Measurements from ENCODE around the gene S100A9. TPM values are rescaled to one million over a fixed set of nuclear protein-coding genes. Genes with fewer than 3 reads are reported as not detected.

Gene S100A9
- total RNA-seq, 1 donor from 2014 or later: 88.6 TPM

DNA sequence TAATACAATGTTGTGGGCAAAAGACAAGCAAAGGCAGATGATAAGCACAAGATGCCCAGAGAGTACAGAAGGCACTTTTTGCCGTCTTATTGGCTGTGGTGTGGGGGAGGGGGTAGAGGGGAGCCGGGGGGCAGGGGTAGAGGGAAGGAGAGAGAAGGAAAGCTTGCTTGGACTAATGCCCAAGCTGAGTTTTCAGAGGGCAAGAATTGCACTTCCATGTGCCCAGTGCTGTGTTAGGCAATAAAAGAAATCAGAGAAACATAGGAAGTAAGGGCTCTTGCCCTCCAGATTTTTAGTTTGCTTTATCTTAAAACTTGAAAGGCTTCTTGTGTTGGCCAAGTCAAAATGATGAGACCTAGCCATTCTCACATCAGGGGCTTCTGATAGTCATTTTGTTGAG lies 9.4 kb downstream of the S100A9 start:
- TF ChIP-seq, protein P1, sequence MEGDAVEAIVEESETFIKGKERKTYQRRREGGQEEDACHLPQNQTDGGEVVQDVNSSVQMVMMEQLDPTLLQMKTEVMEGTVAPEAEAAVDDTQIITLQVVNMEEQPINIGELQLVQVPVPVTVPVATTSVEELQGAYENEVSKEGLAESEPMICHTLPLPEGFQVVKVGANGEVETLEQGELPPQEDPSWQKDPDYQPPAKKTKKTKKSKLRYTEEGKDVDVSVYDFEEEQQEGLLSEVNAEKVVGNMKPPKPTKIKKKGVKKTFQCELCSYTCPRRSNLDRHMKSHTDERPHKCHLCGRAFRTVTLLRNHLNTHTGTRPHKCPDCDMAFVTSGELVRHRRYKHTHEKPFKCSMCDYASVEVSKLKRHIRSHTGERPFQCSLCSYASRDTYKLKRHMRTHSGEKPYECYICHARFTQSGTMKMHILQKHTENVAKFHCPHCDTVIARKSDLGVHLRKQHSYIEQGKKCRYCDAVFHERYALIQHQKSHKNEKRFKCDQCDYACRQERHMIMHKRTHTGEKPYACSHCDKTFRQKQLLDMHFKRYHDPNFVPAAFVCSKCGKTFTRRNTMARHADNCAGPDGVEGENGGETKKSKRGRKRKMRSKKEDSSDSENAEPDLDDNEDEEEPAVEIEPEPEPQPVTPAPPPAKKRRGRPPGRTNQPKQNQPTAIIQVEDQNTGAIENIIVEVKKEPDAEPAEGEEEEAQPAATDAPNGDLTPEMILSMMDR (conservative IDR thresholded peaks at IDR 0.05; ENCODE audit: low read depth, low read length): no peak
- DNase-seq (ENCODE audit: low read depth): no peak
- no peak overlapping the region for H3K4me3 ChIP-seq (ENCODE audit: low read depth, low read length)

DNA sequence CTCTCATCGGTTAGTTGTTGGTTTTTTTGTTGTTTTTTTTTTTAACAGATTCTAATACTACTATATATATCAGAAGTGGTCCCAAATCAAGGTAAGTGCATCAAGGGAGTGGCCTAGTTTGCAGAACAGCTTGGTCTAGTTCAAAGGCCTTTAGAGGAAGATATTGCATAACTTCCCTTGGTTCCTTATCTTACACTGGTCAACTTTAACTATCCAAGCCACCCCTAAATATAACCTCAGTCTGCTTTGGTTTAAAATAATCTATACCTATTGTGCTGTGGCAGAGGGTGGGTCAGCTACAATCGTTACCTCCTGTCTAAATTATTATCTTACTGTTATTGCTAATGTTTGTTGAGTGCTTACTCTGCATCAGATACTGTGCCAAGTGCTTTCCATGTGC lies 10.8 kb downstream of the S100A9 start:
- DNase-seq (ENCODE audit: low read depth): no peak
- TF ChIP-seq, protein P1 (conservative IDR thresholded peaks at IDR 0.05; ENCODE audit: low read depth, low read length): no peak
- H3K4me3 ChIP-seq (ENCODE audit: low read depth, low read length): no peak overlapping the region

DNA sequence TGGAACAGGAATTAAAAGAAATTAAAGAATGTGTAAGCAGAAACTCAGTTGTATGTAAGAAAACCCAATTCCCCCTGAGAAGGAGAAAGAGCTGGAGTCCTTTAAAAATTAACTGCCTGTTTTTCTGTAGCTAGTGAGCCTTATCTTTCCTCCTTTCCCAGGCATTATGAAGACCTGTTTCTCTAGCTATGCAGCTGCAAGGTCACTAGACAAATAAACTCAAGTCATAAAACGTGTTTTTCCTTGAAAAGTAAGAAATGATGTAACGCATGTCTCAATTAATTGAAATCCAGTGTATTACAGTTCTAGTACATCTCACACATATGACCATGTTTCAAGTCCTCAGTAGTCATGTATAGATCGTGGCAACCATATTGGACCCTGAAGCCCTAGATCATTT lies 12.5 kb downstream of the S100A9 start:
- DNase-seq (ENCODE audit: low read depth): no peak
- no peak overlapping the region for H3K4me3 ChIP-seq (ENCODE audit: low read depth, low read length)
- TF ChIP-seq, protein P1 (conservative IDR thresholded peaks at IDR 0.05; ENCODE audit: low read depth, low read length): no peak

DNA sequence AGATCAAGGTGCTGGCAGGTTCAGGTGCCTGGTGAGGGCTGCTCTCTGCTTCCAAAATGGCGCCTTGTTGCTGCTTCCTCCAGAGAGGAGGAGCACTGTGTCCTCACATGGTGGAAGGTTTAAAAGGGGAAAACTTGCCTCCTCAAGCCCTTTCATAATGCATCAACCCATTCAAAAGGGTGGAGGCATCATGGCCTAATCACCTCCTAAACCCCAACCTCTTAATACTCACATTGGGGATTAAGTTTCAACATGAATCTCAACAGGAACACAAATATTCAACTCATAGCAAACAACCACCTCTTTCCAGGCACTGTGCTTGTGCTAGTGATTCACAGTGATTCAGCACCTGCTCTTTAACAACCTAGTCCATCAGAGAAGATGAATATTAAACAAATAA lies 13.6 kb downstream of the S100A9 start:
- TF ChIP-seq, protein P1 (conservative IDR thresholded peaks at IDR 0.05; ENCODE audit: low read depth, low read length): no peak
- no peak for DNase-seq (ENCODE audit: low read depth)
- H3K4me3 ChIP-seq (ENCODE audit: low read depth, low read length): no peak overlapping the region

DNA sequence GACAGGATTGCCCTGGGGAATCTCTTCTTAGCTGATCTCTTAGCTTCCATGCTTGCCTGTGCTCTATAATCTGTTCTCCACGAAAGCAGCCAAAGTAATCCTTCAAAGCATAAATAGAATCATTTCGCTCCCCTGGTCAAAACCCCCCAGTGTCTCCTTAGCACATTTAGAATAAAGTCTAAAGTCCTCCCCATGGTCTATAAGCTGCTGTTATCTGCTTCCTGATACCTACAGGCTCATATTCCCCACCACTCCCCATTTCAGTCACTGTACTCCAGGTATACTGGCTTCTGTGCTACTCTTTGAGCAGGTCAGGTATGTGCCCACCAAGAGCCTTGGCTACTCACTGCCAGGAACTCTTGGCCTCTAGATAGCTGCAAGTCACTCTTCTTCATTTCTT lies 14.9 kb downstream of the S100A9 start:
- no peak for DNase-seq (ENCODE audit: low read depth)
- TF ChIP-seq, protein P1 (conservative IDR thresholded peaks at IDR 0.05; ENCODE audit: low read depth, low read length): no peak
- no peak overlapping the region for H3K4me3 ChIP-seq (ENCODE audit: low read depth, low read length)

DNA sequence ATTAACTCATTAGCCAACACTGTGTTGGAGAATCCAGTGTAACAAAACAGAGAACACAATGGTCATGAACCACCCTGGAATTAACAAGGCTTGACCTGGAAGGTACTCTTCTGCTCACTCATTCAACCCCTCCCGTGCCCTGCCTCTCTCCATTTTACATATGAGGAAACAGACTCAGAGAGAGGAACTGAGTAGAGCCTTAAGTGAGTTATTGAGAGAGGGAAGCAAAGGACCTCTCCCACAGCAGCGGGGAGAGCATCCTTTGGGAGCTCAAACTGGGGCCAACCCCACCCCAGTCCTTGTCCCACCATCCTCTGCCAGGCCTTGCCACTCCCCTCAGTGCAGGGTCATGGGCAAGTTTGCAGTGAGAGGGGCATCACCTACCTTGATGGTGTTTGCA lies 16.4 kb downstream of the S100A9 start:
- TF ChIP-seq, protein P1 (conservative IDR thresholded peaks at IDR 0.05; ENCODE audit: low read depth, low read length): no peak
- no peak for DNase-seq (ENCODE audit: low read depth)
- H3K4me3 ChIP-seq (ENCODE audit: low read depth, low read length): no peak overlapping the region

DNA sequence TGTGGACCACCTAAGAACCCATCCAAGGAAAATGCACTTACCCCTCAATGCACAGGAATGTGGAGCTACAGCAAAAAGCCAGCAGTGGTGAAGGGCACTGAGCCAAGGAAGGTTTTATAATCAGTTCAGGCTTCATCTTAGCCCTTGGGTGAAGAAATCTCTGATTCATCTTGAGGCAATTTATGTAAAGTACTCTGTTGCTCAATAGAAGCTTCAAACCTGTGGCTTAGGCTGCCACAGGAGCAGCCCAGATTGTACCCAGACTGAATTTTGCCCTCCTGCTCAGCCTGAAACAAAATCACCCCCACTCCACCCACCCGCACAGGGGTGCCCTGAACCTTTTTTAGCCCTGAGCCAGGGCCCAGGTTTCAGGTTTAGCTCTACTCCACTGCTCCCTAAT lies 17.9 kb downstream of the S100A9 start, which contains the start of gene S100A12:
TSS of gene S100A12 (minus strand) at position 111 of the 400 bp plus-strand sequence. CDS start 1,029 bp downstream, outside the sequence.
- TF ChIP-seq, protein P1 (conservative IDR thresholded peaks at IDR 0.05; ENCODE audit: low read depth, low read length): no peak
- DNase-seq (ENCODE audit: low read depth): peak; percentile 95
- no peak within 1 kb of the TSS for H3K4me3 ChIP-seq (ENCODE audit: low read depth, low read length)

All from epithelial cell of proximal tubule (primary cell).